SK-N-SH (cell line): ENCODE results near the gene RAB8A.

Experiments used
- CHD2 ChIP-seq: fragments of 150-350 bp; IDR thresholded peaks from 2 replicates; pipeline ENCODE4 v1.6.1; 2018; ENCODE audit warnings: low read length; ENCODE audit not compliant: partially characterized antibody
- CTCF ChIP-seq: fragments of 200-600 bp; sonication (generic); IDR thresholded peaks from 2 replicates; pipeline ENCODE4 v1.6.1; 2017; ENCODE audit warnings: antibody characterized with exemption, mild to moderate bottlenecking, moderate library complexity
- FOXM1 ChIP-seq: IDR thresholded peaks from 2 replicates; pipeline ENCODE4 v1.4.0; 2012; ENCODE audit warnings: low read depth, mild to moderate bottlenecking
- MAX ChIP-seq: IDR thresholded peaks from 2 replicates; pipeline ENCODE4 v1.4.0; 2012; ENCODE audit warnings: low read depth
- NRF1 ChIP-seq: IDR thresholded peaks from 2 replicates; pipeline ENCODE4 v1.6.1; 2012; ENCODE audit warnings: low read depth, mild to moderate bottlenecking, low read length
- RAD21 ChIP-seq: IDR thresholded peaks from 2 replicates; pipeline ENCODE4 v1.6.1; 2012; ENCODE audit warnings: mild to moderate bottlenecking, low read length
- REST ChIP-seq: IDR thresholded peaks from 2 replicates; pipeline ENCODE4 v1.6.1; 2012; ENCODE audit warnings: mild to moderate bottlenecking, low read depth, low read length, moderate library complexity
- RFX5 ChIP-seq: IDR thresholded peaks from 2 replicates; pipeline ENCODE4 v1.6.1; 2012; ENCODE audit warnings: mild to moderate bottlenecking, improper control_type of control experiment, low read length
- SMC3 ChIP-seq: IDR thresholded peaks from 2 replicates; pipeline ENCODE4 v1.6.1; 2012; ENCODE audit warnings: low read depth, low read length, improper control_type of control experiment
- TCF12 ChIP-seq: IDR thresholded peaks from 2 replicates; pipeline ENCODE4 v1.4.0; 2012
- TEAD4 ChIP-seq: IDR thresholded peaks from 2 replicates; pipeline ENCODE4 v1.4.0; 2012; ENCODE audit warnings: mild to moderate bottlenecking, borderline replicate concordance; ENCODE audit not compliant: insufficient read depth

GRCh38 chr19:16076154-16076957, 35.3 kb upstream of the RAB8A start, which contains the start of gene TPM4:
- TF ChIP-seq CTCF (no peak), TCF12 (no peak), REST (no peak), SMC3 (no peak), CHD2 (peak; percentile 56), RAD21 (no peak), RFX5 (no peak), MAX (no peak), FOXM1 (no peak), TEAD4 (no peak), NRF1 (no peak)
